Stomach (tissue), 4 donors: ENCODE data around the gene RHOT2.

Source experiments
- EP300 ChIP-seq: sonication (generic); formaldehyde crosslinking; IDR thresholded peaks from one replicate; pipeline ENCODE4 v1.6.1; 2017; ENCODE audit warnings: antibody characterized with exemption
- POLR2A ChIP-seq, 4 donors: fragments of 450-650 bp; IDR thresholded peaks; one replicate each; pipeline ENCODE4 v1.6.1; 2016; ENCODE audit warnings: antibody characterized with exemption in 4 of 4, control low read depth in 2 of 4, mild to moderate bottlenecking in 1 of 4, moderate library complexity in 1 of 4
- POLR2AphosphoS5 ChIP-seq, 3 donors: sonication (generic); formaldehyde crosslinking; IDR thresholded peaks; one replicate each; pipeline ENCODE4 v1.6.1; 2016; ENCODE audit warnings: antibody characterized with exemption in 3 of 3
- TF ChIP-seq, protein P1 (sequence below), 7 experiments: fragments of 450-650 bp in 4 of 7; fragments of 200-600 bp in 3 of 7; sonication (generic) in 3 of 7; IDR thresholded peaks; one replicate each; pipeline ENCODE4 v1.5.1; 2016 to 2019; ENCODE audit warnings: antibody characterized with exemption in 7 of 7, control low read depth in 2 of 7, mild to moderate bottlenecking in 1 of 7

- TF ChIP-seq POLR2AphosphoS5 (IDR thresholded peaks at IDR 0.05) (no peak), POLR2A (IDR thresholded peaks at IDR 0.05) (no peak), EP300 (no peak)
- TF ChIP-seq, protein P1, sequence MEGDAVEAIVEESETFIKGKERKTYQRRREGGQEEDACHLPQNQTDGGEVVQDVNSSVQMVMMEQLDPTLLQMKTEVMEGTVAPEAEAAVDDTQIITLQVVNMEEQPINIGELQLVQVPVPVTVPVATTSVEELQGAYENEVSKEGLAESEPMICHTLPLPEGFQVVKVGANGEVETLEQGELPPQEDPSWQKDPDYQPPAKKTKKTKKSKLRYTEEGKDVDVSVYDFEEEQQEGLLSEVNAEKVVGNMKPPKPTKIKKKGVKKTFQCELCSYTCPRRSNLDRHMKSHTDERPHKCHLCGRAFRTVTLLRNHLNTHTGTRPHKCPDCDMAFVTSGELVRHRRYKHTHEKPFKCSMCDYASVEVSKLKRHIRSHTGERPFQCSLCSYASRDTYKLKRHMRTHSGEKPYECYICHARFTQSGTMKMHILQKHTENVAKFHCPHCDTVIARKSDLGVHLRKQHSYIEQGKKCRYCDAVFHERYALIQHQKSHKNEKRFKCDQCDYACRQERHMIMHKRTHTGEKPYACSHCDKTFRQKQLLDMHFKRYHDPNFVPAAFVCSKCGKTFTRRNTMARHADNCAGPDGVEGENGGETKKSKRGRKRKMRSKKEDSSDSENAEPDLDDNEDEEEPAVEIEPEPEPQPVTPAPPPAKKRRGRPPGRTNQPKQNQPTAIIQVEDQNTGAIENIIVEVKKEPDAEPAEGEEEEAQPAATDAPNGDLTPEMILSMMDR (IDR thresholded peaks at IDR 0.05): no peak
These were observed 43.2 kb downstream of the RHOT2 start for GRCh38 chr16:711084-711483.
